ENCODE data around the gene MRFAP1.
"Not testable (repeated sequence)": the region's sequence is repeated elsewhere in the genome, so short reads cannot be mapped to it uniquely, and the experiment has no call there.

MRFAP1 gene

DNA sequence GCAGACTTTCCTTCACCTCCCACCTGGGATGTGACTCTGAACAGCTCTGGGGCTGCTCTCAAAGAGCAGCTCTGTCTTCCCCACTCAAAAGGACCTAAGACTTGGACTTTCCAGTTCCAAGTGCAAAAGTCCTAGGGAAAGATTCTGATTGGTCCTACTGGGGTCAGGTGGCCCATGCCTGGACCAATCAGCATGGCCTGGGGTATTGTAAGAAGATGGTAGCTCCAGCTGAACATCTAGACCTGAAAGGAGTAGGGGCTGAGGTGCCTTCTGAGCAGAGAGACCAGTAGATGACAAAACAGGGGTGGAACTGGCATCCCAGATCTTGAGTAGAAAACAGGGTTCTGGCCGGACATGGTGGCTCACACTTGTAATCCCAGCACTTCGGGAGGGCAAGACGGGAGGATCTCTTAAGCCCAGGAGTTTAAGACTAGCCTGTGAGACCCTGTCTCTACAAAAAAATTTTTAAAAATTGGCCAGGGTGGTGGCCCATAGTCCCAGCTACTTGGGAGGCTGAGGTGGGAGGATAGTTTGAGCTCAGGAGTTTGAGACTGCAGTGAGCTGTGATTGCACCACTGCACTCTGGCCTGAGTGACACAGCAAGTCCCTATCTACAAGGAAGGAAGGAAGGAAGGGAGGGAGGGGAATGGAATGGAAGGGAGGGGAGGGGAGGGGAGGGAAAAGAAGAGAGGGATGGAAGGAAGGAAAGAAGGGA, 27.4 kb upstream of the MRFAP1 start:
- DNase-seq, result no peak

DNA sequence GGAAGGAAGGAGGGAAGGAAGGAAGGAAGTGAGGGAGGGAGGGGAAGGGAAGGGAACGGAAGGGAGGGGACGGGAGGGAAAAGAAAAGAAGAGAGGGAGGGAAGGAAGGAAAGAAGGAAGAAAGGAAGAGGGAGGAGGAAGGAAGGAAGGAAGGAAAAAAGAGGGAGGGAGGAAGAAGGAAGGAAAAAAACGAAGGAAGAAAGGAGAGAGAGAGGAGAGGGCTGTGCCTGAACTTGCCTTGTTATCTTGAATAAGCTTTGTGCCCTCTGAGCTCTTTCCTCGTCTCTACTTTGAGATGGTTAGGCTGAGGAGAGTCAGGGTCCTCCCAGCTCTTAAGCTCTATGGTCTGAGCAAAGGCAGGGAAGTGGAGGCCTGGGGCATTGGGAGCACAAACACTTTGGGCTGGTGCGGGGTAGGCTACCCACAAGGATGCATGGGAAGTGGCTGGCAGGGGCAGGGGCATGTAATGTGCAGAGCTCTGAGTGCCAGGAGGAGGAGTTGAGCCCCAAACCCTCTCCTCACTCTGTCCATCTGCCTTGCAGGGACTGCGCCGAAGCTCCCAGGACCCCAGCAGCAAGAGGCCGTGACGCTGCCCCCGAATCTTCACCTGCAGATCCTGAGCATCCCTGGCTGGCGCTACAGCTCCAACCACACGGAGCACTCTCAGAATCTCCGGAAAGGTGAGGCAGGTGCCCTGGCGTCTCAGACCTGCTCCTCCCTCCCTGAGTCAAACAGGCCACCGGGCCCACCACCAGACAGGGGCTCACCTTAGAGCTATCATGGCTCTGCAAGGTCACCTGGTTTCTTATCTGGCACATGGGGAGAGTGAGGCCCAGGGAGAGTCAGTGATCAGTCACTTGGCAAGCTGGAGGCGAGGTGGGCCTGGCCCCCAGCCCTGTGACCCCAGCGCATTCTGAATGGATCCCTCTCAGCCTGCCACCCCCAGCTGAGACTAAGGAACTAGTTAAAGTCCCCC, 26.5 kb upstream of the MRFAP1 start:
- no peak for DNase-seq

DNA sequence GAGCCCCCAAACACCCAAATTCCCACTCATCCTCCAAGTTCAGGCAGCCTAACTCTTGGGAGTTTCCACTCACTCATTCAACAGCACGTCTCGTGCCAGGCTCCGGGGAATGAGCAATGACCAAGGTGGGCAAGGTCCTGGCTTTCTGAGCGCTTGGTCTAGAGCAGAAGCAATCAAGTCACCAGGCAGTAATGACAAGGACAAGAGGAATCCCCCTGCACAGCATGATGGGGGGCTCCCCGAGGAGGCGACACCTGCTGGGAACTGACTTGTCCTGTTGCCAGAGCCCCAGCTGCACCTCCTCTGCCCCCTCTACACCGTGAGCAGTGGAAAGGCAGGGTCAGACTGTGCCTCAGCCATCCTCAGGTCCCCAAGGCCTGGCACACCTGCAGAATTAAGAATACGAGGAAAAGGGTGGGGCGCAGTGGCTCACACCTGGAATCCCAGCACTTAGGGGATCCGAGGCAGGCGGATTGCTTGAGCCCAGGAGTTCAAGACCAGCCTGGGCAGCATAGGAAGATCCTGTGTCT, 25.7 kb upstream of the MRFAP1 start:
- DNase-seq, result no peak

DNA sequence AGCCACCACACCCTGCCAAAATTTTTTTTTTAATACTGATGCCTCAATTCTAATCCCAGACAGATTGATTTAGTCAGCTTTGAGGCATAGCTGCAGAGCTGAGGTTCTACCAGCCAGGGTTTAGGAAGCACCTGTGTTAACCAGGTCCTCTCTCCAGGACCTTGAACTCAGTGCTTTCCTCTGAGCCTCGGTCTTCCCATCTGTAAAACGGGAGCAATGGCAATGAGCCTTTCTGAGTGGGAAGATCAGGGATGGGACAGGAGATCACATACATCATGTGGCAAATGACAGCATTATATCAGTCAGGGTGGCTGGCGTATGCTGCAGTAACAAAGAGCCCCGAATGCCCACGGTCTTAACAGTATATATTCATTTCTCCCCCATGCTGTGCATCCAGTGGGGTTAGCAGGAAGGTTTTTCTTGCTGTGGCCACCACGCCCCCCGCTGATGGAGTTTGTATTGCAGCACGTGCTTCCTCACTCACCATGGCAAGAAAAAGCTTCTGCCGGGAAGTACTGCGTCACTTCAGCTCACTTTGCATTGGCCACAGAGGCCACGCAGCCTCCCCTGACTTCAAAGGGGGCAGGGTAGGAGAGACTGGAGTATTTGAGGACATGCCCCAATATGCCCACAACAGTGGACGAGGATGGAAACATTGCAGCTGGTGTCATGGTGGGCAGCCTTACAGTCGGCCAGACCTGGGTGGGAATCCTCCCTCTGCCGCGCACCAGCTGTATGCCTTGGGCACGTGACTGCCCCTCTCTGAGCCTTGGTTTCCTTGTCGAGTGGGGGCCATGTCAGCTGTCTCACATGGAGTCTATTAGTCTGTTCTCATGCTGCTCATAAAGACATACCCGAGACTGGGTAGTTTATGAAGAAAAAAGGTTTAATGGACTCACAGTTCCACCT, 24.1 kb upstream of the MRFAP1 start:
- DNase-seq, result no peak

DNA sequence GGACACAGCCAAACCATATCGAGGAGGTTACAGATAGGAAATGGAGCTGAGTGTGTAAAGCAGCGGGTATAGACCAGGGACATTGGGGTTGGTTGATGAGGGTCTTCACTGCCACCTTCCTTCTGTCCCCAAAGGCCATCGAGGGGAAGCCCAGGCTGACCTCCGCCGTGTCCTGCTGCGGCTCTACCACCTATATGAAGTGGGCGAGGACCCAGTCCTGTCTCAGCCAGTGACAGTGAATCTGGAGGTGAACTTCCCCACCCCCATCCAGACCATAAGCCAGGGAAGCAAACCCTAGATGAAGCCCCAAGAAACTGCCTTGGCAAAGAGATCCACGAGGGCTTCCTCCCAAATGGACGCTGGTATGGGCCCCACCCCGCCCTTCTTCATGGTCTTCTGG, 23.2 kb upstream of the MRFAP1 start:
- no peak for DNase-seq

DNA sequence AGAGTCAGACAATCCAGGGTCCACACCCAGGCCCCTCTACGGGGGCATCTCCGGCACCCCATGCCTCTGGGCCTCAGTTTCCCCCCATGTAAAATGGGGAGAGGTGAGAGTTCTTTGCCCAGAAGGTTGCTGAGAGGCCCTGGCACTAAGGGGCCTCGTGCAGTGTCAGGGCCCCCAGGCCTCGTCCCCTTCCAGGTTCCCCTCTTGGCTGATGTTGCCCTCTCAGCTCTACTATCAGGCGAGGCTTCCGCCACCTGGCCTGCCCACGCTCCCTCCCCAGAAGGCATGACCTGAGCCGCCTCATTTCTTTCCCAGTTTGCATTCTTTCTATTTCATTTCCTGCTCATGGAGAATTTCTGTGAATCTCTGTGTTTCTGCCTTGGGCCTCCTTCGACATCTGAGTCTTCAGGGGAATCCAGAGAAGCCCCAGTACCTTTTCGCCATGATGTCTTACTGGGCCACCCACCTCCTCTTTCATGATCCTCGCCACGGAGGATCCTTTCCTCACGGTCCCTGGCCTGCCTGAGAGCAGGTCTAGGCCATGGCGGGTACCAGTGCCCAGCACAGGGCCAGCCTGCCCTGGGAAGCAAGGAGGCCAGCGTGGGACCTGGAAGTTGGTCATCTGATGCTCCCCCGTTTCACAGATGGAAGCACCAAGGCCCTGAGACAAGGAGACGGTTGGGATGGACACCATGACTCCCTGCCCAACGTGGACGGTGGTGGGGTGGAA, 21.9 kb upstream of the MRFAP1 start:
- no peak for DNase-seq

DNA sequence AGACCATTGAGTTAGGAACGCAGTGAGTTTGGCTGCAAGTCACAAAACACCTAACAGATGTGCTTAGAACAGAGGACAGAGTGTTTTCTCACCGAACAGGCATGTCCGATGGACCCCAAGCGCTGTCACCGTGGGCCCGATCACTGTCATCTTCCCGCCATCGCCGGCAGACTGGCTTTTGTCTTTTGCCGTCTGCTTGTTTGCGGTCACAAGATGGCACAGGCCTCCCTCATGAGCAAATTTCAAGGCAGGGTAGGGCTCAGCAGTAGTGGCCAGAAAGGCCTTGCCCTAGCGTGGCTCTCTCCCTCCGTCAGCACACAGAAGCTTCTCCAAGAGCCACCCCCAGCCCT, 21.4 kb upstream of the MRFAP1 start:
- no peak for DNase-seq

DNA sequence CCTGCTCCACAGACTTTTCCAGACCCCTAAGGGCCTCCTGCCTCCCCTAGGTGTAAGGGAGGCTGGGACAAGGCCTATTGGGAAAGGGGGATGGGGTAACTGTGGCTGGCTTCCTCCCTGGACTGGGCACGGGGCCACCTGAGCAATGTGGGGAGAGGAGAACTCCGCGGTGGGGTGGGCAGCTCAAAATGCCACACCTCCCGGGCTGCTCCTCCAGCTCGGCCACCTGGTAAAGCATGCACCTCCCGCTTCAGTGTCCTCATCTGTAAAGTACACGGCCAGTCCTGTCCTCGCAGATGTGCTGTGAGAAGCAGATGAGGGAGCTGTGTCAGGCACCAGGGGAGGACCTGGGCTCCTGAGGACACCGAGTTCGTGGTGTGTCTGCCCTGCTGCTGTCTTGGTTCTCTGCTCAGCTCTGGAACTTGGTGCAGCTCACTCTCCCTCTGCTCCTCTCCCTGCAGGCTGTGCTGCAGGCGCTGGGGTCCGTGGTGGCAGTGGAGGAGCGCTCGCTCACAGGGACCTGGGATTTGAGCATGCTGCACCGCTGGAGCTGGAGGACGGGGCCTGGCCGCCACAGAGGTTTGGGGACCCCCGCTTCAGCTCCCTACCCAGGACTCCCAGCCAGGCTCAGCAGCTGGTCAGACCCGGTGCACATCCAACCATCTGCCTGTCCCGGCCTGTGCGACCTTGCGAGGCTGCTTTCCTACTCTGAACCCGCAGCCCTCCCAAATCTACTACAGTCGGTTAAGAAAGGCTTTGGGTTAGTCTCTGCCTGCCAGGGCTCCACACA, 20.8 kb upstream of the MRFAP1 start:
- DNase-seq, result no peak

DNA sequence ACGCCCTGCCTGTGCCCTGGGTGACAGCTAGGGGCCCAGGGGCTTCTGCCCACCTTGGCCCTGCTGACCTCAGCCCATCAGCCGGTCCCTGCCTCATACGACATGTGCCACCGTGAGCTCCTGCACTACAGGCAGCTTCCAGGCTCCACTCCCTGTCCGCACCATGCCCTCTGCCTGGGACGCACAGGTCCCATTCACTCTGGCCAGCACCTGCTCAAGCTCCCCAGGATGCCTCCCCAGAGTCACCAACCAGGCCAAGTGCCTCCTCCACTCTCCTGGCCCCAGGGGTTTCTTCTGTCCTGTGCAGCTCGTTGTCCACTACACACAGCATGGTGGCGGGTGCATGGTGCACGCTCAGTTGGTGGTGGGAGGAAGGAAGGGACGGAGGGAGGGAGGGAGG, 20.2 kb upstream of the MRFAP1 start:
- no peak for DNase-seq

DNA sequence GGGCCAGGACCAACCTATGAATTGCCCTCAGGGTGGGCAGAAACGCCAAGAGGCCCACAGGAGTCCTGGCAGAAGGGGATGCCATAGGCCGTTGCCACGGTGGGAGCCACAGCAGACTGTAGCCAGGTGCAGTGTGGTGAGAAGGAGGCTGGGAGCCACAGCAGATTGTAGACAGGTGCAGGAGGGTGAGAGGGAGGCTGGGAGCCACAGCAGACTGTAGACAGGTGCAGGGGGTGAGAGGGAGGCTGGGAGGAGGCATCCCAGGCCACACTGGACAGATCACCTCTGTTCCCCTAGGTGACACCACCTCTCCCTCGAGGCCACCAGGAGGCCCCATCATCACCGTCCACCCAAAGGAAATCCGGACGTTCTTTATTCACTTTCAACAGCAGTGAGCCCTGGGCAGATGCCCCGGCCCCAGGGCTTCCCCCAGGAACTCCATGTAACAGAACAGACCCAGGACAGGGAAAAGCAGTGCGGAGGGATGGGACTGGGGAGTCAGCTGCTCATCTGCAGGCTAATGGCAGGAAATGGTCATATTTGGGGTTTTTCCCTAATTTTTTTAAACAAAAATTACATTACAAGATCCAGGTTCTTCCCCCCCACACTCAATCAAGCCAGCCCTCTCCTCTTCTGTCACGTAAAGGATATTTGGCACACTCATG, 19.5 kb upstream of the MRFAP1 start:
- no peak for DNase-seq

DNA sequence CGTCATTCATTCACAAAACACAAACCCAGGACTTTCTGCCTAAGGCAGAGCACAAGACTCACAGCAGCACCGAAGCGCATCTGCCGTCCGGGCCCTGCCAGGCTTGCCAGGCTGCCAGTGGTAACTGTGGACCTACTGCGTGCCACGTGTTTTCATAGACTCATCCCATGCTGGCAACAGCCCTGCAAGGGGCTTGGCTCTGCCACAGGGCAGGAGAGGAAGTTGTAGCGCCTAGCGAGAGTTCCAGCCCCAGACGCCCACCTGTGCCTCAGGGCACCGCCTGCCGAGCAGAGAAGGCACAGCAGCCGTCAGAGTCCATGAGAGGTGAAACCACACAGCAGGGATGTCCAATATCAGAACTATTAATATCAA, 18.9 kb upstream of the MRFAP1 start:
- DNase-seq, result no peak

DNA sequence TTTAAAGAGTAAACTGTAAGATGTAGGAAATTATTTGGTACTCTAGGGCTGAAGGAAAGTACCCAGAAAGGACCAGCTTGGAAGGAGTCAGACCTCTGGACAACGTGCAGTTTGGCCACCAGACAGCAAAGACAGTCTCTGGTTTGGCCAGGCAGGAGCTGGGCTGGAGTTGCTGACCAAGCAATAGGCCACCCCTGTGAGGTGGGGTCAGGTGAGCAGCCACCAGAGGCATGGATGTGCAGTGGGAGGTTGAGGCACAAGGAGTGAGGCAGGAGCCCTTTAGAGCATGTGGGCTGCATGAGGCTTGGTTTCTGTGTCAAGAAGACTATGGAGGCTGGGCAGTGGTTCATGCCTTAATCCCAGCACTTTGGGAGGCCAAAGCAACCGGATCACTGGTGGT, 17.7 kb upstream of the MRFAP1 start:
- no peak for DNase-seq

DNA sequence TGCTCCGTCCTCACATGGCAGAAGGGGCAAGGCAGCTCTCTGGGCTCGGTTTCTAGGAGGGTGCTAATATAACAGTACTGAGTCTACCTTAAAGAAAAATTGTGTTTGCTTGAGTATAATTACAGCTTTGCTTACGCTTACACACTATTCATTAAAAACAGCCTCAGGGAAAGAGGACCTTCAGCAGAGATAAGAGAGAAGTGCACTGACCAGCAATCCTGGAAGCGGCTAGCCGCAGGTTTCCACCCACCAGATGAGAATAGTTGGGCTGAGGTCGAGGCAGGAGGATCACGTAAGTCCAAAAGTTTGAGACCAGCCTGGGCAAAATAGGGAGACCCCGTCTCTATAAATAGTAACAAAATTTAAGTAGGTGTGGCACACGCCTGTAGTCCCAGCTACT, 15.2 kb upstream of the MRFAP1 start:
- DNase-seq, result no peak

DNA sequence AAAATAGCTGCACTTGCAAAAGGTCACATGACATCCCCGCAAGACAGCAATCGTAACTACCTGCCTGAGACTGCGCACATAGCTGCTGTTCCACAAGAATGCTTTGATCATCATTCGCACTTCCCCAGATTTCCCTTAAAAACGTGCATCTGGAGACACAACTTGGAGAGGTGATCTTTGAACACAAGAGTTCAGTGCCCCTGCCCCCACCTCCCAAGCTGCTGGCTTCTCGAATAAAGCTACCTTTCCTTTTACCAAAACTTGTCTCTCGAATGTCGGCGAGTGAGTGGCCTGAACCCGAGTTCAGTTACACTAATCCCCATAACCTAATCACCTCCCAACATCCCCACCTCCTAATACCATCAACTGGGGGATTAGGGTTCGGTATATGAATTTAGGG, 14.4 kb upstream of the MRFAP1 start:
- no peak for DNase-seq

DNA sequence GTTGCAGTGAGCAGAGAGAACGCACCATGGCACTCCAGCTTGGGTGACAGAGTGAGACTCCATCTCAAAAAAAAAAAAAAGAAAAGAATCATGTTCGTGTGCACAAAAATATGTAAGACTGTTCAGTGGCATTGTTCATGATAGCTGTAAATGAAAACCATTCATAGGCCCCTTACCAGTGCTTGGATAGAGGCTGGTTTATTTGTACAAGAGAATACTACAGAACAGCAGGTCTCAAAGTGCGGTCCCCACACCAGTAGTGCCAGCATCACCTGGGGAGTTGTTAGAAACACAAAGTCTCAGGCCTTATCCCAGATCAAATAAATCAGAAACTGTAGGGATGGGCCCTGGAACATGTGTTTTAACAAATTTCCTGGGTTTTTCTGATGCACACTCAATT, 12.7 kb upstream of the MRFAP1 start:
- DNase-seq, result no peak

DNA sequence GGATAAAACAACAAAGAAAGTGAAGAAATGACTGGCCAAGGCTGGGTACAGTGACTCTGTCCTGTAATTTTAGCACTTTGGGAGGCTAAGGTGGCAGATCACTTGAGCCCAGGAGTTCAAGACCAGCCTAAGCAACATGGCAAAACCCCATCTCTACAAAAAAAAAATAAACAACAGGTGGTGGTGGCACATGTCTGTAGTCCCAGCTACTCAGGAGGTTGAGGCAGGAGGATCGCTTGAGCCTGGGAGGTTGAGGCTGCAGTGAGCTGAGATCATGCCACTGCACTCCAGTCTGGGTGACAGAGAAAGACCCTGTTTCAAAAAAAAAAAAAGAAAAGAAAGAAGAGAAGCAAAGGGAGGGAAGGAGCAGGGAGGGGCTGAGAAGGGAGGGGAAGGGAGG, 12.0 kb upstream of the MRFAP1 start:
- DNase-seq, result not testable (repeated sequence)

DNA sequence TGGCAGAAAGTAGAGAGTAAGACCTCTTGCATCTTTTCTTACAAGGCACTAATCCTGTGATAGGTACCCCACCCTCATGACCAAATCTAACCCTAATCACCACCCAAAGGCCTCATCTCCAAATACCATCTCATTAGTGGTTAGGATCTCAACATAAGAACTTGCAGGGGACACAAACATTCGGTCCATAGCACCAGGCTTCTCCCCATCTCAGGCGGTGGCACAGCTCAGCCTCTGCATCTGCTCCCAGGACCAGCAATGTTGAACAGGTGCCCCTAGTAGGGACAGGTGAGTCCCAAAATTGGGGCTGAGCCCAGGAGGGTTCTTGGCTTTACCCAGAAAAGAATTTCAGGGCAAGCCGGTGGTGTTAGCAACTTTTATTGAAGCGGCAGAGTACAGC, 8.4 kb upstream of the MRFAP1 start:
- DNase-seq, result no peak

DNA sequence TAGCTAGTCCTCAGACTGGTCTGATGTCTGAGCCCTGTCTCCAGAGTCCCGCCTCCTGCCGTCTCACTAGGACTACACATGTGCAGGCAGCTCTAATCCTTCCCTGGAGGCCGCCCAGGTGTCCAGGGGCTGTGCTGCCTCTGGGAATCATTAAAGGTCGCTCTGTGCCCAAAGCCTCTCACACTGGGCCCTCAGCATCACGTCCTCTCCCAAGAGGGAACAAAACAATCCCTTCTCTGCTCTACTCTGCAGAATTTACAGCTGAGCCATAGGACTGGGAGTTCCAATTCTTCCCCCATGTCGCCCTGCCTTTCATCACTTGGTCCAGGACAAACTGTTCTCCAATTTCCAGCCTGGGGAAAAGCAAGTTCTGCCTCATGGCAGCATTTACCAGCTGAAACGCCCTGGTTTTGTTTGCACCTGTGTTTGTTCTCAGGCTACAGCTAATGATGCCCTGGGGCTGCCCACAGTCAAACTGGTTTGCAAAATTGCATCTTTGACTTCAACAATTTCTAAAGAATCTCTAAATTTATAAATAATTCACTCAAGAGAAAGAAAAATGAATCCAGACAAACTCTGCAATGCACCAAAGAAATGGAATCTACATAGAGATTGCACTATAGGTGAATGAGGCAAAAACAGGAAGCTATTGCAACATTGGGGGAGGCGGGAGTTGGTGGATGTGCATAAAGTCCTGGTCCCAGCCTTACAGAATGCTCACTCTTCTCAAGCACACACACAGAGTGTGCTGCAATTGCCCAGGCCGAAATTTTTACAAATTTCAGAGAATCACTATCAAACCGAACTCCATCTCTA, 7.2 kb upstream of the MRFAP1 start:
- DNase-seq, result no peak

DNA sequence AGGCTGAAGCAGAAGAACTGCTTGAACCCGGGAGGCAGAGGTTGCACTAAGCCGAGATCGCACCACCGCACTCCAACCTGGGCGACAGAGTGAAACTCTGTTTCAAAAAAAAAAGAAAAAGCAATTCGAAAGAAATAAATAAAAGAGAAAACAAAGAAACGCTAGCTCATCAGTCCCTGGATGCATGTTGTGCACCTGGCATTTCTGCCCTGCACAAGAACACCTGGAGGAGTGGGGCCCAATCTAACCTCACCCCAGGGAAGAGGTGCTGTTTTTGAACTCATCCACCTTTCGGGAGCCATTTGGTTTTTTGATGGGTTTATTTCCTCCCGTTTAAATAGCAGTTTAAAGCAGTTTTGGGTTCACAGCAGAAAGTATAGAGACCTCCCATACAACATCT, 5.7 kb upstream of the MRFAP1 start:
- DNase-seq, result no peak

DNA sequence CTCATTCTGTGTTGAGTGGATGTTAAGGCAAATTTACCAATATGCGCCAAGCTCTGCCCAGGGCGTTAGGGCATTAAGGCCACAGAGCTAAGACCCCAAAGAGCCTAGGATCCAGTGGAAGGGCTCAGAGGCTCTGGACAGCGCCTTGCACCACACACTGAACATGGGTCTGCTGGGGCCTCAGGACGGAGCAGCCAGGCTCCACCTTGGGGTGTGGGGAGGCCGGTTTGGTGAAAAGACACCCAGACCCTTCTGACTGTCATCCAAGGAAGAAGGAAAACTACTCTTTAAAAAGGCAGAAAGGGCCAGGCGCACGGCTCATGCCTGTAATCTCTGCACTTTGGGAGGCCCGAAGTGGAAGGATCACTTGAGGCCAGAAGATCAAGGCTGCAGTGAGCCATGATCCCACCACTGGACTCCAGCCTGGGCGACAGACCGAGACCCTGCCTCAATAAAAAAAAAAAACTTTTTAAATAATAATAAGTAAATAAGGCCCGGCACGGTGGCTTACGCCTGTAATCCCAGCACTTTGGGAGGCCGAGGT, 1.3 kb upstream of the MRFAP1 start:
- DNase-seq, result no peak

Measured in activated effector memory CD4-positive, alpha-beta T cell treated with anti-CD3 and anti-CD28 coated beads, Interleukin-2, amount 50 U/mL, for 16 hours (primary cell).